Endodermal cell (in vitro differentiated cells): Measurements from ENCODE around the gene CALD1. TPM values are rescaled to one million over a fixed set of nuclear protein-coding genes. Genes with fewer than 3 reads are reported as not detected.

Source experiments
- DNase-seq: peaks from one replicate; pipeline ENCODE4 v3.0.0-alpha.2; 2017
- H3K27ac ChIP-seq: 2 replicates; pipeline ENCODE4 v1.5.1; 2013; ENCODE audit warnings: mild to moderate bottlenecking, low read depth, low read length, moderate library complexity
- H3K27me3 ChIP-seq: 2 replicates; pipeline ENCODE4 v1.6.1; 2013; ENCODE audit warnings: mild to moderate bottlenecking, low read length, moderate library complexity; ENCODE audit not compliant: insufficient read depth, control insufficient read depth, poor library complexity, severe bottlenecking
- H3K36me3 ChIP-seq: 2 replicates; pipeline ENCODE4 v1.7.0; 2013; ENCODE audit warnings: mild to moderate bottlenecking, low read length, moderate library complexity; ENCODE audit not compliant: control insufficient read depth, insufficient read depth
- H3K4me1 ChIP-seq: one replicate; pipeline ENCODE4 v1.7.0; 2013; ENCODE audit warnings: low read length; ENCODE audit not compliant: control insufficient read depth, insufficient read depth
- H3K4me3 ChIP-seq: 2 replicates; pipeline ENCODE4 v1.5.1; 2013; ENCODE audit warnings: mild to moderate bottlenecking, low read length, moderate library complexity
- H3K9ac ChIP-seq: 2 replicates; pipeline ENCODE4 v1.6.1; 2013; ENCODE audit warnings: mild to moderate bottlenecking, low read length, moderate library complexity; ENCODE audit not compliant: poor library complexity, severe bottlenecking; ENCODE audit errors: extremely low read depth
- H3K9me3 ChIP-seq: 2 replicates; pipeline ENCODE4 v1.6.1; 2013; ENCODE audit warnings: mild to moderate bottlenecking, low read length, moderate library complexity; ENCODE audit not compliant: control insufficient read depth
- H3K27ac Mint-ChIP-seq: 2 replicates; pipeline ENCODE4 v1.8.0; 2020; ENCODE audit warnings: mixed read lengths
- H3K27me3 Mint-ChIP-seq: 2 replicates; pipeline ENCODE4 v1.8.0; 2021; ENCODE audit warnings: mild to moderate bottlenecking, mixed read lengths; ENCODE audit not compliant: insufficient read depth
- H3K36me3 Mint-ChIP-seq: 2 replicates; pipeline ENCODE4 v1.8.0; 2020; ENCODE audit warnings: low read depth, mixed read lengths
- H3K4me1 Mint-ChIP-seq: 2 replicates; pipeline ENCODE4 v1.8.0; 2020; ENCODE audit warnings: mixed read lengths
- H3K4me3 Mint-ChIP-seq: 2 replicates; pipeline ENCODE4 v1.8.0; 2020; ENCODE audit warnings: mild to moderate bottlenecking, moderate library complexity, mixed read lengths
- H3K9me3 Mint-ChIP-seq: 2 replicates; pipeline ENCODE4 v1.8.0; 2020; ENCODE audit warnings: mild to moderate bottlenecking, mixed read lengths
- CTCF ChIP-seq: fragments of 200-600 bp; sonication (generic); conservative IDR thresholded peaks from 2 replicates; pipeline ENCODE4 v1.5.0; 2021; ENCODE audit warnings: antibody characterized with exemption, mild to moderate bottlenecking
- WGBS, 2 experiments: methylation state at CpG; one replicate each; pipeline versions ENCODE4 v1.1.5 to v1.1.7; 2013; ENCODE audit warnings: missing lambda C conversion rate in 2 of 2, mixed read lengths in 1 of 2; ENCODE audit not compliant: insufficient coverage in 1 of 2, insufficient read length in 1 of 2; 5-methylcytosine and 5-hydroxymethylcytosine counted together
- total RNA-seq, 2 donors: library from RNA; stranded (reverse); fragmentation: NEBNext Ultra II Directional in 1 of 2; extraction: Animal tissue kit (Norgen Biotek cat#: 25700) in 1 of 2; gene quantifications; 2 replicates in 1 of 2; 3 replicates in 1 of 2; pipeline ENCODE4 v1.2.1, GENCODE V29; 2021

The CALD1 gene
- total RNA-seq, 2 donors from 2014 or later, result 111 to 132 TPM

DNA sequence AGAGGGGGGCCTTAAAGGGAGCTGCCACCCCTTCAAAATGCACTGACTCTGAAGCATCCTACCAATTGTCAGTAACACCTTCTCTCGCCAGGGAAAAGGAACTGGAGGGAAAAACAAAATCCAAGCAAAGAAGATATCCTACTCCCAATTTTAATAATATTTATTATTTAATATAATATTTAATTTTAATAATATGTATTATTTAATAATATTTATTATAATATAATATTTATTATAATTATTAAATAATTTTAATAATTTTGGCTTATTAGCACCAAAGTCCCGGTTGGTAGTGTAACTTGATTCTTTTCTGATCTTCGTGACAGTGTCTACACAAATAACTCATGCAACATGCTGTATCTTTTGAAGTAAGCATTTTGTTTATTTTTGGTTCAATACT is 148.3 kb downstream of the CALD1 start:
- Mint-ChIP-seq H3K4me3 (no peak overlapping the region), H3K4me1 (no peaks in the 10 kb centered on the region), H3K27ac (no peak overlapping the region), H3K36me3 (peaks cover 55% of the 10 kb centered on the region), H3K27me3 (no peaks in the 10 kb centered on the region), H3K9me3 (no peaks in the 10 kb centered on the region)
- no peaks in the 10 kb centered on the region for H3K27me3 ChIP-seq
- DNase-seq, result no peak
- H3K36me3 ChIP-seq, result peaks cover 39% of the 10 kb centered on the region
- peaks cover 5% of the 10 kb centered on the region for H3K9me3 ChIP-seq
- H3K9ac ChIP-seq, result no peak overlapping the region
- no peaks in the 10 kb centered on the region for H3K4me1 ChIP-seq
- H3K4me3 ChIP-seq, result no peak overlapping the region
- H3K27ac ChIP-seq, result no peak overlapping the region
- WGBS, 2 experiments, result 100% methylated on average over 2 of the region's 3 CpGs
- TF ChIP-seq CTCF, result no peak

GRCh38 chr7:134928554-134928953 is 149.1 kb downstream of the CALD1 start:
- Histone ChIP-seq H3K4me1 (no peaks in the 10 kb centered on the region), H3K27me3 (no peaks in the 10 kb centered on the region), H3K27ac (no peak overlapping the region), H3K4me3 (no peak overlapping the region), H3K9me3 (peaks cover 5% of the 10 kb centered on the region), H3K9ac (no peak overlapping the region), H3K36me3 (peaks cover 46% of the 10 kb centered on the region)
- no peak overlapping the region for H3K27ac Mint-ChIP-seq
- 96 to 97% methylated on average over 18 of the region's 18 CpGs for WGBS, 2 experiments
- no peaks in the 10 kb centered on the region for H3K27me3 Mint-ChIP-seq
- H3K36me3 Mint-ChIP-seq, result peaks cover 63% of the 10 kb centered on the region
- no peak for DNase-seq
- no peaks in the 10 kb centered on the region for H3K9me3 Mint-ChIP-seq
- no peak for TF ChIP-seq CTCF
- no peak overlapping the region for H3K4me3 Mint-ChIP-seq
- H3K4me1 Mint-ChIP-seq, result no peaks in the 10 kb centered on the region

GRCh38 chr7:134931487-134931886 is 152.1 kb downstream of the CALD1 start:
- H3K27me3 Mint-ChIP-seq, result no peaks in the 10 kb centered on the region
- no peaks in the 10 kb centered on the region for H3K27me3 ChIP-seq
- no peaks in the 10 kb centered on the region for H3K9me3 ChIP-seq
- H3K9ac ChIP-seq, result no peak overlapping the region
- H3K9me3 Mint-ChIP-seq, result no peaks in the 10 kb centered on the region
- H3K36me3 Mint-ChIP-seq, result peaks cover 76% of the 10 kb centered on the region
- no peaks in the 10 kb centered on the region for H3K4me1 Mint-ChIP-seq
- DNase-seq, result no peak
- no peak overlapping the region for H3K4me3 ChIP-seq
- H3K4me3 Mint-ChIP-seq, result no peak overlapping the region
- no peak for TF ChIP-seq CTCF
- no peaks in the 10 kb centered on the region for H3K4me1 ChIP-seq
- 96 to 100% methylated on average over 1 of the region's 1 CpG for WGBS, 2 experiments
- no peak overlapping the region for H3K27ac Mint-ChIP-seq
- peaks cover 54% of the 10 kb centered on the region for H3K36me3 ChIP-seq
- no peak overlapping the region for H3K27ac ChIP-seq
